ENCODE results near the gene OMD. TPM values are rescaled to one million over a fixed set of nuclear protein-coding genes. Genes with fewer than 3 reads are reported as not detected.
A peak's percentile ranks its signal among the peaks of the same experiment; 100 is the strongest.

The OMD gene
- total and polyA plus RNA-seq, 7 donors, result 1.0 to 23.9 (median 11.4) TPM; not detected in 1

GRCh38 chr9:92406477-92406876 lies 17.8 kb downstream of the OMD start:
- Histone ChIP-seq H3K4me1 (peaks cover 0 to 62% (median 48%) of the 10 kb centered on the region in 4 donors), H3K4me3 (no peak overlapping the region), H3K27me3 (no peaks in the 10 kb centered on the region), H3K9me3 (no peaks in the 10 kb centered on the region), H3K36me3 (no peaks in the 10 kb centered on the region), H3K27ac (peak overlapping the region; percentile 2 to 69 (median 59))
- intact Hi-C loops (cut with DNase I), result no loop called here
- TF ChIP-seq EP300 (IDR thresholded peaks at IDR 0.05), result no peak
- peak in 2 of 4 donors; percentile 11 to 14 for TF ChIP-seq POLR2AphosphoS5 (IDR thresholded peaks at IDR 0.05)
- peak; percentile 69 for DNase-seq
- 16 to 30% methylated on average over 3 of the region's 3 CpGs for WGBS, 2 donors

- Histone ChIP-seq H3K4me1 (peaks cover 0 to 61% (median 46%) of the 10 kb centered on the region in 4 donors), H3K27me3 (no peaks in the 10 kb centered on the region), H3K9me3 (no peaks in the 10 kb centered on the region), H3K27ac (peak overlapping the region; percentile 2 to 69 (median 59)), H3K4me3 (peak overlapping the region in 1 of 4 donors; percentile 2), H3K36me3 (no peaks in the 10 kb centered on the region)
- TF ChIP-seq EP300 (IDR thresholded peaks at IDR 0.05) (no peak), CTCF (IDR thresholded peaks at IDR 0.05) (no peak), POLR2A (IDR thresholded peaks at IDR 0.05) (no peak), POLR2AphosphoS5 (IDR thresholded peaks at IDR 0.05) (no peak)
- no peak for DNase-seq
- intact Hi-C loops (cut with DNase I), result no loop called here
- WGBS, 2 donors, result 27 to 63% methylated on average over 4 of the region's 4 CpGs
These were observed 18.5 kb downstream of the OMD start for GRCh38 chr9:92405818-92406217.

GRCh38 chr9:92404042-92404836 lies 20.0 kb downstream of the OMD start, which contains the start of gene OGN:
OGN (minus strand) TSS chr9:92404578; CDS start chr9:92403407, 1,171 bp downstream.
- 69 to 89% methylated on average over 5 of the region's 5 CpGs for WGBS, 2 donors
- Histone ChIP-seq H3K27ac (peak within 1 kb of the TSS; percentile 45 to 69 (median 60)), H3K27me3 (no peaks in the 10 kb centered on the region), H3K4me1 (peaks cover 0 to 50% (median 37%) of the 10 kb centered on the region in 4 donors), H3K4me3 (peak within 1 kb of the TSS; percentile 9 to 35 (median 20)), H3K9me3 (no peaks in the 10 kb centered on the region), H3K36me3 (no peaks in the 10 kb centered on the region)
- intact Hi-C loops (cut with DNase I), result no loop called here
- no peak for DNase-seq
- no peak for TF ChIP-seq POLR2AphosphoS5 (IDR thresholded peaks at IDR 0.05)
- no peak for TF ChIP-seq POLR2A (IDR thresholded peaks at IDR 0.05)
- TF ChIP-seq EP300 (IDR thresholded peaks at IDR 0.05), result no peak
- TF ChIP-seq CTCF (IDR thresholded peaks at IDR 0.05), result no peak

GRCh38 chr9:92402826-92403745 lies 21.2 kb downstream of the OMD start:
- no peaks in the 10 kb centered on the region for H3K27me3 ChIP-seq
- peak overlapping the region; percentile 9 to 35 (median 20) for H3K4me3 ChIP-seq
- no peak for TF ChIP-seq POLR2AphosphoS5 (IDR thresholded peaks at IDR 0.05)
- TF ChIP-seq EP300 (IDR thresholded peaks at IDR 0.05), result no peak
- no peak for TF ChIP-seq CTCF (IDR thresholded peaks at IDR 0.05)
- TF ChIP-seq POLR2A (IDR thresholded peaks at IDR 0.05), result no peak
- 80 to 88% methylated on average over 5 of the region's 5 CpGs for WGBS, 2 donors
- H3K36me3 ChIP-seq, result no peaks in the 10 kb centered on the region
- DNase-seq, result no peak
- peak overlapping the region; percentile 19 to 69 (median 56) for H3K27ac ChIP-seq
- peaks cover 0 to 55% (median 38%) of the 10 kb centered on the region in 4 donors for H3K4me1 ChIP-seq
- intact Hi-C loops (cut with DNase I), result no loop called here
- H3K9me3 ChIP-seq, result no peaks in the 10 kb centered on the region

Measured in sigmoid colon (tissue), 7 donors.